NCI-H1694 treated with DMSO at 0.1 percent for 48 hours (cell line): ENCODE results near the gene ABCC3.

ENCODE experiments used
- DNase-seq: peaks from one replicate; lab custom pipeline; 2025; lab: John Stamatoyannopoulos, UW

ABCC3 gene

DNA sequence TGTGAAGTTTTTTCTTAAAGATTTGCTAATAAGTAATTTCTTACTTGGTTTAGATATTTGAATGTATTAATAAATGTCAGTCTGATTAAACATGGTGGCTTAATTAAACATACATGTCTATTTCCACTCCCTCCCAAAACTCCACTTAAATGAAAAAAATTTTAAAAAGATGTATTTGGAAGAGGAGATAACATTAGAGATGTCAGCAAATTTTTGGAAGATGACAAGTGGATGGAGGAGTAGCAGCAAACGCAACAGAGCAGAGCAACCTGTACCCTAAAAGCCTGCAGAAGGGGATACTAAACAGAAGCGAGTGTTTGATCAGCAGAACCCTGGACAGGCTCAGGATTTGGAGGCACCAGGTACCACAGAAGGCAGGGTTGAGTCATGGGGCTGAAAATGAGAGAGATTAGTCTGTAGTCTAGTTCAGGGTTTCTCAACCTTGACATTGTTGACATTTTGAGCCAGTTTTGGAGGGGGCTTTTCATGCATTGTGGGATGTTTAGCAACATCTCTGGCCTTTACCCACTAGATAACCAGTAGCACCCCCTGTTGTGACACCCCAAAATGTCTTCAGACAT is 102.5 kb downstream of the ABCC3 start:
- DNase-seq, result no peak

DNA sequence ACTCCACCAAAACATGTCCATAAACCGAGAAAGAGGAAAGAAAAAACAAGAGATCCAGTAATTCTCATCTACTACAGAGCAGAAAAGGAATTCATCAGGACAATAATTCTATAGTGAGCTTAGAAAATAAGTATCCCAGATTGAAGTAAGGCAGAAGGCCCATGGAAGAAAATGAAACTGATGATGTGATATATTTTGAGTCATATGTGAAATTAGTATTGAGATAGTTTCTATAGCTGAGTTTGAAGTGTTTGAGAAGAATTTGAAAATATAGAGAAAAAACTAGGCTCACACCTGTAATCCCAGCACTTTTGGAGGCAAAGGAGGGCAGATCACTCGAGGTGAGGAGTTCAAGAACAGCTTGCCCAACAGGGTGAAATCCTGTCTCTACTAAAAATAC is 104.4 kb downstream of the ABCC3 start:
- DNase-seq, result no peak
